PFSK-1 (cell line): ENCODE data around the gene LAMC1.

ENCODE experiments used
- FOXP2 ChIP-seq: optimal IDR thresholded peaks from 2 replicates; pipeline ENCODE3; 2011; ENCODE audit warnings: borderline replicate concordance, control low read depth, inconsistent platforms; ENCODE audit not compliant: insufficient read depth; ENCODE audit errors: extremely low read length, extremely low read depth
- POLR2AphosphoS5 ChIP-seq: IDR thresholded peaks from 2 replicates; pipeline ENCODE4 v1.6.1; 2012; ENCODE audit warnings: low read depth, mild to moderate bottlenecking, control low read depth, low read length, moderate library complexity
- REST ChIP-seq, 2 experiments: IDR thresholded peaks; 2 replicates each; pipeline versions ENCODE4 v1.6.1 to v1.8.0; 2011 to 2012; ENCODE audit warnings: low read depth in 2 of 2, low read length in 2 of 2, control low read depth in 1 of 2, inconsistent platforms in 1 of 2, mild to moderate bottlenecking in 1 of 2, moderate library complexity in 1 of 2; ENCODE audit not compliant: insufficient read depth in 1 of 2
- SIN3A ChIP-seq: IDR thresholded peaks from 2 replicates; pipeline ENCODE4 v1.6.1; 2012; ENCODE audit warnings: mild to moderate bottlenecking, low read length, moderate library complexity, borderline replicate concordance; ENCODE audit not compliant: insufficient read depth
- TAF1 ChIP-seq: IDR thresholded peaks from 2 replicates; pipeline ENCODE4 v1.6.1; 2012; ENCODE audit warnings: low read length, control low read depth, borderline replicate concordance; ENCODE audit not compliant: insufficient read depth

The LAMC1 gene

GRCh38 chr1:183069562-183070216 lies 46.5 kb downstream of the LAMC1 start:
- no peak for TF ChIP-seq FOXP2
- no peak for TF ChIP-seq REST (IDR thresholded peaks at IDR 0.05; ENCODE audit: insufficient read depth in 1 of 2, low read depth in 2 of 2, low read length in 2 of 2)

GRCh38 chr1:183070234-183070922 lies 47.2 kb downstream of the LAMC1 start:
- TF ChIP-seq TAF1 (no peak), SIN3A (no peak), FOXP2 (no peak), POLR2AphosphoS5 (no peak), REST (IDR thresholded peaks at IDR 0.05; ENCODE audit: insufficient read depth in 1 of 2, low read depth in 2 of 2, low read length in 2 of 2) (no peak)

GRCh38 chr1:183070923-183071618 lies 47.9 kb downstream of the LAMC1 start:
- TF ChIP-seq REST (IDR thresholded peaks at IDR 0.05; ENCODE audit: insufficient read depth in 1 of 2, low read depth in 2 of 2, low read length in 2 of 2) (no peak), POLR2AphosphoS5 (no peak)

GRCh38 chr1:183073320-183073719 lies 50.1 kb downstream of the LAMC1 start:
- TF ChIP-seq REST (IDR thresholded peaks at IDR 0.05; ENCODE audit: insufficient read depth in 1 of 2, low read depth in 2 of 2, low read length in 2 of 2), result no peak
- TF ChIP-seq SIN3A, result no peak
- no peak for TF ChIP-seq FOXP2

- TF ChIP-seq REST (IDR thresholded peaks at IDR 0.05; ENCODE audit: insufficient read depth in 1 of 2, low read depth in 2 of 2, low read length in 2 of 2) (no peak), FOXP2 (no peak), TAF1 (no peak), POLR2AphosphoS5 (no peak)
These were observed 51.0 kb downstream of the LAMC1 start for GRCh38 chr1:183074215-183074614.
